ENCODE data around the gene CFI.
"Not testable (repeated sequence)": the region's sequence is repeated elsewhere in the genome, so short reads cannot be mapped to it uniquely, and the experiment has no call there.

CFI gene

GRCh38 chr4:109798866-109799265 lies 2.9 kb downstream of the CFI start:
- H3K4me3 ChIP-seq (ENCODE audit: low read depth, low read length) = no peak overlapping the region
- TF ChIP-seq CTCF (conservative IDR thresholded peaks at IDR 0.05; ENCODE audit: low read depth, low read length) = peak; percentile 4
- DNase-seq (ENCODE audit: low read depth) = no peak

DNA sequence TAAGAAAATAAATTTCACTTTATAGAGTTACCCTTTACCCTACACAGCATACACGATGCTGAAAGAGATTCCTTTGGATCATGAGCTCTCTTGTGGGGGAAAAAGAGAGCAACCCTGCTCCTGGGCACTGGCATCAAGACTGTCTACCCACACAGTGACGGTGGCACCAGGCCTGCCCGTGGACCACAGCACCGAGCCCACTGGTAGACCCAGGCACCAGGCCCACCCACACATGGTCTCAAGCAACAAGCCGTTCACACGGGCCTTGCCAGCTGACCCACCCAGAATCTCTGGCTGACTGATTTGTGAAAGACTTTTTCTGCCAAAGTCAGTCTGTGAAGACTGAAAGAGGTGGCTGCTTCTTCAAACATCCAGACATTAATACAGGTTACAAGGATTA lies 6.7 kb downstream of the CFI start:
- no peak for TF ChIP-seq CTCF (conservative IDR thresholded peaks at IDR 0.05; ENCODE audit: low read depth, low read length)
- H3K4me3 ChIP-seq (ENCODE audit: low read depth, low read length) = no peak overlapping the region
- DNase-seq (ENCODE audit: low read depth) = no peak

- H3K4me3 ChIP-seq (ENCODE audit: low read depth, low read length) = no peak overlapping the region
- no peak for TF ChIP-seq CTCF (conservative IDR thresholded peaks at IDR 0.05; ENCODE audit: low read depth, low read length)
- DNase-seq (ENCODE audit: low read depth) = no peak
Measured at GRCh38 chr4:109787807-109788206, 14.0 kb downstream of the CFI start.

- no peak for DNase-seq (ENCODE audit: low read depth)
- no peak for TF ChIP-seq CTCF (conservative IDR thresholded peaks at IDR 0.05; ENCODE audit: low read depth, low read length)
- H3K4me3 ChIP-seq (ENCODE audit: low read depth, low read length) = no peak overlapping the region
Measured at GRCh38 chr4:109786846-109787245, 15.0 kb downstream of the CFI start.

GRCh38 chr4:109782092-109782491 lies 19.7 kb downstream of the CFI start:
- H3K4me3 ChIP-seq (ENCODE audit: low read depth, low read length); DNase-seq (ENCODE audit: low read depth): not testable (repeated sequence)

DNA sequence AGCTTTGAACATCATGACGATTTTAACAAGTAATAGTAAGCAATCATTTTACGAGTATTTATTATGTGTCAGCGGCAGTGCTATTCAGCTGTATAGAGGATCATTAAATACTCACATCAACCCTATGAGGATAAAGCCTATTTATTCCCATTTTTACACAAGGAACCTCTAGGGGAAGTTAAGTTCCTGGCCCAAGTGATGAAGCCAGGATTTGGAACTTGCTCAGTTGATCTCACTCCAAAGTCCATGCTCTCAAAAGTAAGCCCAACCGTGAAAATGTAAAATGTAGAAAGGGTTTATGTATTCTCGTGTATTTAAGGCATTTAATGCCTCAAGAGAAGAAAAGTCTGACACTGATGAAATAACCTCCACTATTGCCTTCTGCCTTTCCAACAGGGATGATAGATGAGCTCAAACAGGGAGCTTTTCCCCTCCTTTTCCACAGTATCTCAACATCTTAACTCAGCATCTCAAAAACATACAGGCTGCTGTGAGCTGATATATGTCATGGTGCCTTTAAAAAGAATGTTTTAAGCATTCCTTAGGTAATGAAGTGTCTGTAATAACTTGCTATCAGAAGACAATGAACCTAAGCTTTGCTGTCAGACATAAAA lies 36.9 kb downstream of the CFI start:
- no peak for TF ChIP-seq CTCF (conservative IDR thresholded peaks at IDR 0.05; ENCODE audit: low read depth, low read length)
- no peak for DNase-seq (ENCODE audit: low read depth)

GRCh38 chr4:109764376-109764775 lies 37.4 kb downstream of the CFI start:
- DNase-seq (ENCODE audit: low read depth) = no peak
- H3K4me3 ChIP-seq (ENCODE audit: low read depth, low read length) = no peak overlapping the region
- no peak for TF ChIP-seq CTCF (conservative IDR thresholded peaks at IDR 0.05; ENCODE audit: low read depth, low read length)

More for the DNA sequence above, 36.9 kb downstream of the CFI start:
- no peak overlapping the region for H3K4me3 ChIP-seq (ENCODE audit: low read depth, low read length)

Measured in choroid plexus epithelial cell (primary cell).